PFSK-1 (cell line): Measurements from ENCODE around the gene IGHMBP2.

Experiments used
- FOXP2 ChIP-seq: optimal IDR thresholded peaks from 2 replicates; pipeline ENCODE3; 2011; ENCODE audit warnings: borderline replicate concordance, control low read depth, inconsistent platforms; ENCODE audit not compliant: insufficient read depth; ENCODE audit errors: extremely low read length, extremely low read depth
- POLR2AphosphoS5 ChIP-seq: IDR thresholded peaks from 2 replicates; pipeline ENCODE4 v1.6.1; 2012; ENCODE audit warnings: low read depth, mild to moderate bottlenecking, control low read depth, low read length, moderate library complexity
- SIN3A ChIP-seq: IDR thresholded peaks from 2 replicates; pipeline ENCODE4 v1.6.1; 2012; ENCODE audit warnings: mild to moderate bottlenecking, low read length, moderate library complexity, borderline replicate concordance; ENCODE audit not compliant: insufficient read depth
- TAF1 ChIP-seq: IDR thresholded peaks from 2 replicates; pipeline ENCODE4 v1.6.1; 2012; ENCODE audit warnings: low read length, control low read depth, borderline replicate concordance; ENCODE audit not compliant: insufficient read depth
- TF ChIP-seq, protein P1 (sequence below), 2 experiments: IDR thresholded peaks; 2 replicates each; pipeline versions ENCODE4 v1.6.1 to v1.8.0; 2011 to 2012; ENCODE audit warnings: low read depth in 2 of 2, low read length in 2 of 2, control low read depth in 1 of 2, inconsistent platforms in 1 of 2, mild to moderate bottlenecking in 1 of 2, moderate library complexity in 1 of 2; ENCODE audit not compliant: insufficient read depth in 1 of 2

GRCh38 chr11:68980776-68981065 is 77.0 kb downstream of the IGHMBP2 start, which contains the start of gene MRGPRD:
- TF ChIP-seq, protein P1, sequence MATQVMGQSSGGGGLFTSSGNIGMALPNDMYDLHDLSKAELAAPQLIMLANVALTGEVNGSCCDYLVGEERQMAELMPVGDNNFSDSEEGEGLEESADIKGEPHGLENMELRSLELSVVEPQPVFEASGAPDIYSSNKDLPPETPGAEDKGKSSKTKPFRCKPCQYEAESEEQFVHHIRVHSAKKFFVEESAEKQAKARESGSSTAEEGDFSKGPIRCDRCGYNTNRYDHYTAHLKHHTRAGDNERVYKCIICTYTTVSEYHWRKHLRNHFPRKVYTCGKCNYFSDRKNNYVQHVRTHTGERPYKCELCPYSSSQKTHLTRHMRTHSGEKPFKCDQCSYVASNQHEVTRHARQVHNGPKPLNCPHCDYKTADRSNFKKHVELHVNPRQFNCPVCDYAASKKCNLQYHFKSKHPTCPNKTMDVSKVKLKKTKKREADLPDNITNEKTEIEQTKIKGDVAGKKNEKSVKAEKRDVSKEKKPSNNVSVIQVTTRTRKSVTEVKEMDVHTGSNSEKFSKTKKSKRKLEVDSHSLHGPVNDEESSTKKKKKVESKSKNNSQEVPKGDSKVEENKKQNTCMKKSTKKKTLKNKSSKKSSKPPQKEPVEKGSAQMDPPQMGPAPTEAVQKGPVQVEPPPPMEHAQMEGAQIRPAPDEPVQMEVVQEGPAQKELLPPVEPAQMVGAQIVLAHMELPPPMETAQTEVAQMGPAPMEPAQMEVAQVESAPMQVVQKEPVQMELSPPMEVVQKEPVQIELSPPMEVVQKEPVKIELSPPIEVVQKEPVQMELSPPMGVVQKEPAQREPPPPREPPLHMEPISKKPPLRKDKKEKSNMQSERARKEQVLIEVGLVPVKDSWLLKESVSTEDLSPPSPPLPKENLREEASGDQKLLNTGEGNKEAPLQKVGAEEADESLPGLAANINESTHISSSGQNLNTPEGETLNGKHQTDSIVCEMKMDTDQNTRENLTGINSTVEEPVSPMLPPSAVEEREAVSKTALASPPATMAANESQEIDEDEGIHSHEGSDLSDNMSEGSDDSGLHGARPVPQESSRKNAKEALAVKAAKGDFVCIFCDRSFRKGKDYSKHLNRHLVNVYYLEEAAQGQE (IDR thresholded peaks at IDR 0.05; ENCODE audit: insufficient read depth in 1 of 2, low read depth in 2 of 2, low read length in 2 of 2), result no peak
- no peak for TF ChIP-seq TAF1
- no peak for TF ChIP-seq POLR2AphosphoS5
- TF ChIP-seq SIN3A, result no peak
- TF ChIP-seq FOXP2, result no peak
